SW 1271 (cell line): ENCODE measurements around the gene MYO1D.
"Not testable (repeated sequence)": the region's sequence is repeated elsewhere in the genome, so short reads cannot be mapped to it uniquely, and the experiment has no call there.

Experiments
- DNase-seq, 2 experiments: peaks; one replicate each; lab custom pipeline; 2025; lab: John Stamatoyannopoulos, UW

Gene MYO1D

DNA sequence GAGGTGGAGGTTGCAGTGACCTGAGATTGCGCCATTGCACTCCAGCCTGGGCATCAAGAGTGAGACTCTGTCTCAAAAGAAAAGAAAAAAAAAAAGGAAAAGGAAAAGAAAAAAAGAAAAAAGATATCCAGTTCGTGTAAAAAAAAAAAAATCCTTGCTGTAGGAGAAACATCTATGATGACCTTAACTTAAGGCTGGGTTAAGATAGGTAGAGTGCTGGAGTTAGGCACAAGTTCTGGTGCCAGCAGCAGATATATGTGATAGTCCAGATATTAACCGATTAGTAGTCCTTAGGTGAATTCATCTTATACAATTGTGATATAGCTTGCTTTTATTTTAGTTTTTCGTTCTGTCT is 415.4 kb downstream of the MYO1D start:
- DNase-seq: no peak

DNA sequence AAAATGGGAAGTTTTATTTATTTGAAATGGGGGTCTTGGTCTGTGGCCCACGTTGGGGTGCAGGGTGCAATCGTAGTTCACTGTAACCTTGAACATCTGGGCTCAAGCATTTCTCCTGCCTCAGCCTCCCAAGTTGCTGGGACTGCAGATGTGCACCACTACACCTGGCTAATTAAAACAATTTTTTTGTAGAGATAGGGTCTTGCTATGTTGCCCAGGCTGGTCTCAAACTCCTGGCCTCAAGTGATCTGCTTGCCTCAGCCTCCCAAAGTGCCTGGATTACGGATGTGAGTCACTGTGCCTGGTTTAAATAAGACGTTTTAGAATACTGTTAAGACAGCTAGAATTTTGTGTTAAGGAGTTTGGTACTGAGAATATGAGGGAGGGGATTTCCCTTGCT is 416.9 kb downstream of the MYO1D start:
- no peak for DNase-seq

- no peak for DNase-seq
Observed at GRCh38 chr17:32458371-32458770, 418.6 kb downstream of the MYO1D start.

DNA sequence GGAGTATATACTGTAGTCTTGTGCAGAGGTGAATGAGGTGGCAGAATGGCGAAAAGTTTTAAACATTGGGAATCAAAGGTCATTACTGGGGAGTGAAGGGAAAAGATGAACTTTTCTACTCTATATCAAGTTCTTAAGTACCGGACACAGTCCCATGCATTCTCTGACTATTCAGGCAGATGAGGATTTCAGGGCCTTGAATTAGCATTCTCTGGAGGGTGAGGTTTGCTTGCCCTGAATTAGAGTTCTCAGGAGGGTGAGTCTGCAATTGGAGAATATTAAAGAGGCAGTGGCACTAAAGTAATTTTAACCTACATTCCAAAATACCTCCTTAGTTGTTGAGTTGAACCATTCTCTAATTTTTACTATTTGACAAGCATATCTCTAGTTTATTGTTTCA is 423.6 kb downstream of the MYO1D start:
- DNase-seq: no peak

DNA sequence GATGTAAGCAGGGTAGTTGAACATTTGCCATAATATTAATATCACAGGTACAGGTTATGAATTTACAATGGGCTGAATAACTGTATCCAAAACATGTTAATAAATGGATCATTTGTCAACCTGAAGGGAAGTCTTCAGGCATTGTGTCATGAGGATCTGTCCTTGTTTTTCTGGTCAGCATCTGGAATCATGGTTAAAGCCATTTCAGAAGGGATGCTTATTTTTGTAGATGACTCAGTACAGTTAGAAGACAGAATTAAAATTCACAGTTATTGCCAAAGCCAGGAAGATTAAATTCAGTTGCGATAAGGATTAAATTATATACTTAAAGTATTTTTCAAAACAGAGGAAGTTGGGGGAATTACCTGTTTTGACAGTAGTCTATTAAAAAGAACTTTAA is 424.6 kb downstream of the MYO1D start:
- DNase-seq: no peak

DNA sequence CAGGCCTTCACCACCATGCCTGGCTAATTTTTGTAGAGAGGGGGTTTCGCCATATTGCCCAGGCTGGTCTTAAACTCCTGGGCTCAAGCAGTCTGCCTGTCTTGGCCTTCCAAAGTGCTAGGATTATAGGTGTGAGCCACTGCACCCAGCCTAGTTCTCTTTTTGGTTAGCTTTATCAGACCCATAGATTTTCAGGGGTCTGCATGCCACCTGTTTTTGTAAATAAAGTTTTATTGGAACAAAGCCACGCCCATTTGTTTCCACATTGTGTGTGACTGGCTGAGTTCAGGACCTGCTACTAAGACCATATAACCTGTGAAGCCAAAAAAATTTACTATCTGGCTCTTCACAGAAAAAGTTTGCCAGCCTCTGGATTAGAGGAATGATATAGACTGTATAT is 425.0 kb downstream of the MYO1D start:
- DNase-seq: no peak

DNA sequence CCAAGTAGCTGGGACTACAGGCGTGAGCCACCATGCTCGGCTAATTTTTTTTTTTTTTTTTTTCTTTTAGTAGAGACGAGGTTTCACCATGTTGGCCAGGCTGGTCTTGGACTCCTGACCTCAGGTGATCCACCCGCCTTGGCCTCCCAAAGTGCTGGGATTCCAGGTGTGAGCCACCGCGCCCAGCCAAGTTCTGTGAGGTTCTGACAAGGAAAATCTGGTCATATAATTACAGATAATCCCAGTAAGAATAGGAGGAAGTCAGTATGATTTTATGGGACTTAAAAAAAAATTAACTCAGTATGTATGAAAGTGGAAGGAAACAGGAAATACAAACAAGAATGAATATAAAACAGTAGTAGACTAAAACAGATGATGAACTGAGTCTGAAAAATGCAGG is 426.5 kb downstream of the MYO1D start:
- not testable (repeated sequence) for DNase-seq

DNA sequence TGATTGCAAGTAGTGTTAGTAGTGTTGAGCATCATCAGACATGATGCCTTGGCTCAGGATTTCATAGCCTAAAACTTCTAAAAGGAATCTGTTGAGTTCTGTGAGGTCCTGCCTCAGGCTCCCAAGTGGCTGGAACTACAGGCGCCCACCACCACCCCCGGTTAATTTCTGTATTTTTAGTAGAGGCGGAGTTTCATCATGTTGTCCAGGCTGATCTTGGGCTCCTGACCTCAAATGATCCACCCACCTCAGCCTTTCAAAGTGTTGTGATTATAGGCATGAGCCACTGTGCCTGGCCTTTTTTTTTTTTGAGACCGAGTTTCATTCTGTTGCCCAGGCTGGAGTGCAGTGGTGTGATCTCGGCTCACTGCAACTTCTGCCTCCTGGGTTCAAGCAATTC is 427.0 kb downstream of the MYO1D start:
- no peak for DNase-seq

- no peak for DNase-seq
Observed at GRCh38 chr17:32446949-32447348, 430.0 kb downstream of the MYO1D start.

GRCh38 chr17:32445971-32446370 is 431.0 kb downstream of the MYO1D start:
- DNase-seq: no peak

DNA sequence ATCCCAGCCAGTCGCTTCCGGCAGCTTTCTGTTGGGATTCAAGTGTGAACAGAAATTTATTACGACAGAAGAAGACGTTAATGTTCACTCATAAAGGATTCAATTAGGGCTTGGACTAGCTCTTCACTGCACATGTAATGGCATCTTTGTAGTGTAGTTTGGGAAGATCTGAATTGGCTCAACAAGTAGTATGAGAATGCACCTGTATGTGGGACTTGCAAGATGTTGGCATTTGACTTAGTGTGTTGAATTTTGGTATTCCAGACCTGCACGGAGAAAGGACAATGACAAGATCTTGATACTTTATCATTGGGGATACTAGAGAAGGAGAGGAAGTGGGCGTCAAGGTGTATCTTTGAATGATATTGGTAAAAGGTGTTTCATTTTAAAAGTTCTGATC is 431.4 kb downstream of the MYO1D start:
- no peak for DNase-seq

DNA sequence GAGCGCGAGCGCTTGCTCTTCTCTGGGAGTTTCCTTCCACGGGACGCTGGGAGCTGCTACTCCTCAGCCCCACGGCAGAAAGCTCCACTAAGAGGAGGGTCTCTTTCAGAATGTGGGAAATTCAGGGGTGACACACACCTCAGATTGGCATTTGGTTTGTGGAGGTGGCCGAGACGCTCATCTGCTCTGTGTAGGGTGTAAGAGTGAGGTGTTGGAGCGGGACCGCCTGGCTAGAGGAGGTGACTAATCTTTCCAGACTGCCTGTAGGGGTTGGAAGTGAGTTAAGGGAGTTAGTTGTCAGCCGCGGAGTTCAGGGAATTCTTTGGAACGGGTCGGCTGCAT is 431.9 kb downstream of the MYO1D start:
- DNase-seq: peak in 1 of 2 experiments; percentile 65

DNA sequence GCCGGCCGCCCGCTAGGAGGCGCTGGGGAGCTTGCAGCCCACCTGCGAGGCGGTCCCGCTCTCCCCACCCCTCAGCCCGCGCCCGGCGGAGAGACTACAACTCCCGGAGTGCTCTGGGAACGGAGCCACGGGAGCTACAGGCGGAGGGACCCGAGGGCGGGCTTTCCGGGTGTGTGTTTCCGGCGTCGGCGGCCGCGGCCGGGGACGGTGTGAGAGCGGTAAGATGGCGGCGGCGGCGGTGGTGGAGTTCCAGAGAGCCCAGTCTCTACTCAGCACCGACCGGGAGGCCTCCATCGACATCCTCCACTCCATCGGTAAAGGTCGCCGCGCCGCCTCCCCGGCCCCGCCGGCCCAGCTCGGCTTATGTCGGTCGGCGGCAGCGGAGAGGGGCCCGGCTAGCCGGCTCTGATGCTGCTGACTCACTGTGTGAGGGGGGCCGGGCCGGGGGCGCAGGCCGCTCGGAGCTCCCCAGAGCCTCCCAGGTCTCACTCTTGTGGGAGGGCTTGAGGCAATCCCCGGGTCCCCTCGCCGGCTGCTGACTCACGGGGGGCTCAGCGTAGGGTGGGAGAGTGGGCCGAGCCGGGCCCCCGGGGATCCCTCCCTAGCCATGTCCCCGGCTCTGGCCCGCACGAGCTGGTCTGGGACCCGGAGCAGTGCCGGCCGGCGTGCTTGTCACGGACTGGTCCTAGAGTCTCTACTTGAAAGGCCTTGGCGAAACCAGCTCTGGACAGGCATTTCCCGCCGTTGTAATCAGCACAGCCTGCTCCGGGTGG is 432.4 kb downstream of the MYO1D start, which contains the start of gene PSMD11:
PSMD11 (plus strand) TSS at position 210 of the 773 bp plus-strand sequence; CDS start at position 224, 14 bp downstream.
- peak; percentile 86 to 90 for DNase-seq

GRCh38 chr17:32443827-32444300 is 433.1 kb downstream of the MYO1D start:
- DNase-seq: no peak
